PFSK-1 (cell line): ENCODE data around the gene TM4SF5.

Experiments
- FOXP2 ChIP-seq: optimal IDR thresholded peaks from 2 replicates; pipeline ENCODE3; 2011; ENCODE audit warnings: borderline replicate concordance, control low read depth, inconsistent platforms; ENCODE audit not compliant: insufficient read depth; ENCODE audit errors: extremely low read length, extremely low read depth
- POLR2AphosphoS5 ChIP-seq: IDR thresholded peaks from 2 replicates; pipeline ENCODE4 v1.6.1; 2012; ENCODE audit warnings: low read depth, mild to moderate bottlenecking, control low read depth, low read length, moderate library complexity
- REST ChIP-seq, 2 experiments: IDR thresholded peaks; 2 replicates each; pipeline versions ENCODE4 v1.6.1 to v1.8.0; 2011 to 2012; ENCODE audit warnings: low read depth in 2 of 2, low read length in 2 of 2, control low read depth in 1 of 2, inconsistent platforms in 1 of 2, mild to moderate bottlenecking in 1 of 2, moderate library complexity in 1 of 2; ENCODE audit not compliant: insufficient read depth in 1 of 2
- SIN3A ChIP-seq: IDR thresholded peaks from 2 replicates; pipeline ENCODE4 v1.6.1; 2012; ENCODE audit warnings: mild to moderate bottlenecking, low read length, moderate library complexity, borderline replicate concordance; ENCODE audit not compliant: insufficient read depth
- TAF1 ChIP-seq: IDR thresholded peaks from 2 replicates; pipeline ENCODE4 v1.6.1; 2012; ENCODE audit warnings: low read length, control low read depth, borderline replicate concordance; ENCODE audit not compliant: insufficient read depth

The TM4SF5 gene

GRCh38 chr17:4759776-4760236 lies 11.9 kb upstream of the TM4SF5 start:
- TF ChIP-seq POLR2AphosphoS5: no peak

- no peak for TF ChIP-seq REST (IDR thresholded peaks at IDR 0.05; ENCODE audit: insufficient read depth in 1 of 2, low read depth in 2 of 2, low read length in 2 of 2)
- no peak for TF ChIP-seq SIN3A
- TF ChIP-seq TAF1: no peak
- no peak for TF ChIP-seq POLR2AphosphoS5
- no peak for TF ChIP-seq FOXP2
Observed at GRCh38 chr17:4764595-4764994, 7.1 kb upstream of the TM4SF5 start.

DNA sequence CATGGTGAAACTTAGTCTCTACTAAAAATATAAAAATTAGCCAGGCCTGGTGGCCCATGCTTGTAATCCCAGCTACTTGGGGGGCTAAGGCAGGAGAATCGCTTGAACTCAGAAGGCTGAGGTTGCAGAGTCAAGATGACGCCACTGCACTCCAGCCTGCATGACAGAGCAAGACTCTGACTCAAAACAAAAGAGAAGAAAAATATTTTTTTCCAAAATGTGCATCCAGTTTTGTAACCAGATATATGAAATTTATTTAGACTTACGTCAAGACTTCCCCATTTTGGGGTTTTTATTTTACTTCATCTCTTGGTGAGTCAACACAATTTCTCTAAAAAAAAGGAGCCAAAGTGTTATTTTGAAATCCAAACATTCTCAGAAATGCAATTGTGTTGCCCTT lies 5.5 kb upstream of the TM4SF5 start:
- TF ChIP-seq TAF1: no peak
- no peak for TF ChIP-seq FOXP2
- TF ChIP-seq REST (IDR thresholded peaks at IDR 0.05; ENCODE audit: insufficient read depth in 1 of 2, low read depth in 2 of 2, low read length in 2 of 2): no peak
- TF ChIP-seq POLR2AphosphoS5: no peak
- no peak for TF ChIP-seq SIN3A

GRCh38 chr17:4766723-4767122 lies 5.0 kb upstream of the TM4SF5 start:
- TF ChIP-seq FOXP2 (no peak), SIN3A (no peak), REST (IDR thresholded peaks at IDR 0.05; ENCODE audit: insufficient read depth in 1 of 2, low read depth in 2 of 2, low read length in 2 of 2) (no peak), TAF1 (no peak), POLR2AphosphoS5 (no peak)

DNA sequence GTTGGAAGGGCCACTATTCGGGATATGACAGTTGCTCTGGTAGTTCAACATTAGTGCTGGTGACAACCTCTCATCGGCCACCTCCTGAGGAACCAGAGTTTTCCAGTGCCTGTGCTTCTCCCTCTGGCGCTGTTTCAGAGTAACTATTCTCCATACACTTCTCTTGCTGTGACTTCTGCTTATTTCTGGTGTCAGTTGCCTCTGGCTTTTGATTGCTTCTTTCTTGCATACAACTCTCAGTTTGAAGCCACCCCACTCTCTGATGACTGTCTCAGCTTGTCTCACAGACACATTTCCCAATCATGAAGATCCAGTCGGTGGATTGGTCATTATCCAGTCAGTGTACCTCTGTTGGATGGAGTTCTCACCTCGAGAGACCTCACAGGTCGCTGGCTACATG lies 3.4 kb upstream of the TM4SF5 start:
- TF ChIP-seq REST (IDR thresholded peaks at IDR 0.05; ENCODE audit: insufficient read depth in 1 of 2, low read depth in 2 of 2, low read length in 2 of 2): no peak
- no peak for TF ChIP-seq FOXP2
- TF ChIP-seq SIN3A: no peak
- no peak for TF ChIP-seq POLR2AphosphoS5
- TF ChIP-seq TAF1: no peak
